ENCODE results near the gene CDH23.

Gene CDH23

DNA sequence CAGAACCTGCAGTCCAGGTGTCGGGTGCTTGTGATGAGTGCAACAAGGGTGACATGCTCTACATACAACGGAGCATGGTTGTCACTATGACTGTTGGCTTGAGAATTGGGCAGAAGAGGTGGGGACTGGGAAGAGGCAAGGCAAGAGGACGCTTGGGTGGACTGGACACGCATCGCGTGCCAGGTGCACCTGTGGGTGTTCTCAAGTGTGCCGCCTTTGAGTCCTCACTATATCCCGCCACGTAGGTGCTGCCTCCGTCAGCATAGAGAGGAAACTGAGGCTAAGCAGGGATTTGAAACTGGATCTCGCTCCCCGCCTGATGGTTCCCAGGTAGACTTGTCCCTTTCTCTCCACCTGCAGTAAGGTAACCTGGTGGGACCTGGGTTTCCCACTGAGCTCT is 27.2 kb downstream of the CDH23 start:
- no peak for DNase-seq

- DNase-seq, result no peak
Measured at GRCh38 chr10:71424496-71425194, 27.9 kb downstream of the CDH23 start.

DNA sequence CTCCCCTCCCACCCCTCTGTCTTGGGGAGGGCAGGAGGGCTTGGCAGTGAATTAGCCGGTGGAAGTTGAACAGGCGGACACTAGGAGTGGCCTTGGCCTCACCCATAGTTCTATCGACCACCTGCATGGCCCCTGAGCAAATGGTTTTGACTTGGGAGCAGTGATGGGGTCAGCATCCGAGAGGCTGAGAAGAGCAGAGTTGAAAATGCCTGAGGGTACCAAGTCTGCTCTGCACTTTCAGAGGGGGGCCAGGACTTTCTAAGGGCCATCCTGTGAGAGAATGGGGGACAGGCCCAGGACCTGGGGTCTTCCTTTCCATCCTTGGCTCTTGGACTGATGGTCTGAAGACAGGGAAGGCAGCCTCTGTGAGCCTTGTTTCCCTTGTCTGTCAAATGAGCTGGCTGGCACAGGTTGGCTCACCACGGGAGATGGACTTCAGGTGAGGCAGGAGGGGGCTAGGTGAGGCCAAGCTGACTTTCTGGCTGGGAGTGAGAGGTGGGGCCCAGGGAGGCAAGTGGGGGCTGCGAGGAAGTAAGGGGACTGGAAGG is 29.4 kb downstream of the CDH23 start:
- DNase-seq, result no peak

DNA sequence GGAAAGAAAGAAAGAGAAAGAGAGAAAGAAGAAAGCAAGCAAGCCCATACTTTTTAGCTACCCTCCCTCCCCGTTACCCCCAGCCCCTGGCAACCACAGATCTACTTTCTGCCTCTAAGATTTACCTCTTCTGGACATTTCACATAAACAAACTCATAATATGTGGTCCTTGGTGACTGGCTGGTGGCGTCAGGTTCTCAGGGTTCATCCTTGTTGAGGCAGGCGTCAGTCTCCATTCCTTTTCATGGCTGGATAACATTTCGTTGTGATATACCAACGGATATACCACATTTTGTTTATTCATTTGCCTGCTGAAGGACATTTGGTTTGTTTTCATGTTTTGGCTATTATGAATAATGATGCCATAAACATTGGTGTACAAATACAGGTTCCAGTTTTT is 30.5 kb downstream of the CDH23 start:
- DNase-seq, result no peak

DNA sequence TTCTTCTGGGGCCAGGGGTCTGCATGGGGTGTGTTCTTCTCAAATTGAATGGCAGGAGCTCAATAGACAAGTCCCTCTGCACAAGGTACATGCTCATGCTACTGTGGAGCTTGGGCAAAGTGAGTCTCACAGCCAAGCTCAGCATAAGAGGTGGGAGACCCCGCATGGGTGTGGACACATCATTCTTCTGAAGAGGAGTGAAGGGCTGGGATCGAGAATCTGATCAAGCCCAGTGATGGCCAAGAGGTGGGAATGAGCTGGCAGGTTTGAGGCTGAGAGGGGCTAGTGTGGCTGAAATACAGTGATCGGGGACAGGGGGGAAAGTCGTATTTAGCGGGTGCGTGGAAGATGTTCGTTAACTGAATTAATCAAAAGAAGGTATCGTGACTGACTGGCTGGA is 32.6 kb downstream of the CDH23 start:
- no peak for DNase-seq

- no peak for DNase-seq
Measured at GRCh38 chr10:71429929-71430328, 33.2 kb downstream of the CDH23 start.

DNA sequence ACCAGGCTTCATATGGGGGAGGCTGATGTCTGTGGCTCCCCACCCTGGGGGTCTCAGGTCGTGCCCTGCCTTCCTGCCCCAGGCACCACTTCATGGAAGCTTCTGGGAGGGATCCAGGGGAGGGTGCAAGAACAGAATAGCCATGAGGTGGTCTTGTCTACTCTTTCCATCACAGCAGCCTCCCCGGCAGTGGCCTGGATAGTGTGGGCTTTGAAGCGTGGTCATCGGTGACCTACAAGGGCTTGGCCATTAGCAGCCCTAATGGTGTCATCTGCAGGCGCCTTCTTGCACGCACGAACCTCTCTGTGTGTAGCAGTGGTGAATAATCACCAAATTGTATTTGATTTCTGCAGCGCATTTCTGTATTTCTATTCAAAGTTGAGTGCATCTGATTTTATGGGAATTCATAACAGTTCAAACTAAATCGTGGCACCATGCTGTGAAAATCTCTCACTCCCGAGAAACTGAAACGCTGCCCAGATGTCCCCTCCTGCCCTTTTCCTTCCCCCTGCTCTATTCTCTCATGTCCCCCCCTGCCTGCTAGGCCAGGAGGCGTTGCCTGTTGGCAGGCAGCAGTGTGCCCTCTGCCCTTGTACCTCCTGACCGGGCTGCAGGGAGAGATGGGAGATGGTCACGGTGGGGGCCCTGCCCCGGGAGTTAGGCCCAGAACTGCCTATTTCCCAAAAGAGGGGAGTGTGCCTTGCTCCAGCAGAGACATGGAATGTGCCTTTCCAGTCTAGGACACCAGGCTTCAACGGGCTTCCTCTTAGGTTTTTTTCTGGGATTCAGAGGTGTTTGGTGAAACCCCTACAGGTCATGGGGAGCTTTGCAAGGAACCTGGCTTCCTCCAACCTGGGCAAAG is 34.8 kb downstream of the CDH23 start:
- no peak for DNase-seq

DNA sequence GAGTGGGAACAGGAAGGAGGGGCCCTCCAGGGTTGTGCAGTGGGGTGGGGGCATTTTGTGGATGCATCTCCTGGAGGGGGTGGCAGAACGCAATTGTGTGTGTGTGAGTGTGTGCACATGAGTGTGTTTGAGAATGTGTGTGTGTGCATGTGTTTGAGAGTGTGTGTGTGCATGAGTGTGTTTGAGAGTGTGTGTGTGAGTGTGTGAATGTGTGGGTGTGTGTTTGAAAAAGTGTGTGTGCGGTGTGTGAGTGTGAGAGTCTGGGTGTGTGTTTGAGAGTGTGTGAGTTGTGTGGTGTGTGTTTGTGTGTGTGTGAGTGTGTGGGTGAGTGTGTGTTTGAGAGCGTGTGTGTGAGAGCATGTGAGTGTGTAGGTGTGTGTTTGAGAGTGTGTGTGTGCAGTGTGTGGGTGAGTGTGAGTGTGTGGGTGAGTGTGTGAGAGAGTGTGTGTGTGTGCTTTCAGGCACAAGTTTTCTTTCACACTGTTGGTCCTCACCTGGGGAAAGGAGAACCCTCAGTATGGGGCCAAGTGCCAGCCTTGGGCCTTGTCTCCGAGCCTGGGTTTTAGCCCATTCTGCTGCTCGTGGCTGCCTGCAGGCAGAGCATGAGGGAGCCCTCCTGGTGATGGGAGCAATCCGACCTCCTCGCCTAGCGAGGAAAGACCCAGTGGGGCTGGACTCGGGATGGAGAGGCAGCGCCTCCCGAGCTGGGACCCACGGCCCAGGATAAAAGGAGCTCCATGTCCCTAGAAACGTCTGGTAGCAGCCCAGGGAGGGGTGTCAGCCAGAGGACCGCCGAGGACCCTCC is 35.6 kb downstream of the CDH23 start:
- DNase-seq, result no peak

GRCh38 chr10:71432956-71433767 is 36.4 kb downstream of the CDH23 start:
- no peak for DNase-seq

DNA sequence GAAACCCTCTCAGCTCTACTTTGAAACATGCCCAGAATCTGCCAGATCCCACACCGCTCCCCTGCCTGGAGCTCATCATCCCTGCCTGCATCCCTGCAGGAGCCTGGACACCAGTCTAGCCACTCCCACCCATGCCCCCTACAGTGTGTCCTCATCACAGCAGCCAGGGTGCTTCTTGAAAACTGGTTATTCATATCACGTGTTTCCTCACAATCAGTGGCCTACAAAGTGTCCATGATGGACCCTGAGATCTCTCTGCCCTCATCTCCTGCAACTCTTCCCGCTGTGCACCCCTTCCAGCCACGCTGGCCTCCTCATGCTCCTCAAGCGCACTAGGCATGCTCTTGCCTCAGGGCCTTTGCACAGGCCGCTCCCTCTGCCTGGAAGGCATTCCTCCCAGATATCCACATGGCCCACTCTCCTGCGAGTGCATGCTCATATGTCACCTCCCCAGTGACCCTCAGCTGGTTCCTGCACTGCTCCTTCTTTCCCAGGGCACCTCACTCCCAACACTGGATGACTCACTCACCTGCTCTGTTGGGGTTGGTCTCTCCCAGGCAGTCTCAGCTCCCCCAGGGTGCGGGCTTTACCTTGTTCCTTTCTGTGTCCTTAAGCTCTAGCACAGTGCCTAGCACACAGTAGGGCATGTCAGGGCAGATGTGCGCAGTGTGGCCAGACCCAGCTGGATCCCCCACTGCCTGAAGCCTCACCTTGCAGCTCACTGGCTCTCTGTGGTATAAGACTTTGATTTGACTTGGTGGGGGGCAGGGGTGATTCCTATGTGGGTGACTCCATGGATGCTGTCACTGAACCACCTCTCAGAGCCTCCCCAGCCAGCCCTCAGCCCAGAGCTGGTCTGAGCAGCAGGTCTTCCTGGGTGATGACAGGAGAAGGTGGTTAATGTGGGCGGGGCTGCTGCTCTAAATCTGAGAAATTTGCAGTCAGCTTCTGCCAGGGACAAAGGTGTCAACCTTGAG is 37.3 kb downstream of the CDH23 start:
- no peak for DNase-seq

DNA sequence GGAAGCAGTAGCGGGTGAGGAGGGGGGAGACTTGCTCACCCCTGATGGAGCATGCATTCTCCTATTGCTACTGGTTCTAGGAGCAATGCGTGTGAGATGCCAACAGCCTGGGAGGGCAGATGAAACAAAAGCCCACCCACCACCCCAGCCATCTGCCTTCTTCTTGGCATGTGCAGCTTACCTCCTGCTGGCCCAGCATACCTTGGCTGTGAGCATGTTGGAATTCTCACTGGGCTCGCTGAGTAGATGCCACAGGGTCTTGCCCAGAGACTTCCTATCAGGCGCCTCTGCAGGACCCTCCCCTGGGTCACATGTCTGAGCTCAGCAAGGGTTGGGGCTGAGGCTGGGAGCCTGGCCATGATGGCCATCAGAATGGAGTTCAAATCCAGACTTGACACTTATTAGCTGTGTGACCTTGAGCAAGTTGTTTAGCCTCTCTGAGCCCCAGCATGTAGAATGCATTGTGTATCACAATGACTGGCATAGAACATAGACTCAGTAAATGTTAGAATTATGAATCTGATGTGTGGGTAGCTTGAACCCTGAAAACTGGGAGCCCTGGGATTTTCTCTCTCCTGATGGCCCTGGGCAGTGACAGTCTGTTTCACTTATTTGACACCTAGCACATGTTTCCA is 38.2 kb downstream of the CDH23 start:
- no peak for DNase-seq

- DNase-seq, result no peak
Measured at GRCh38 chr10:71435571-71436267, 39.0 kb downstream of the CDH23 start.

DNA sequence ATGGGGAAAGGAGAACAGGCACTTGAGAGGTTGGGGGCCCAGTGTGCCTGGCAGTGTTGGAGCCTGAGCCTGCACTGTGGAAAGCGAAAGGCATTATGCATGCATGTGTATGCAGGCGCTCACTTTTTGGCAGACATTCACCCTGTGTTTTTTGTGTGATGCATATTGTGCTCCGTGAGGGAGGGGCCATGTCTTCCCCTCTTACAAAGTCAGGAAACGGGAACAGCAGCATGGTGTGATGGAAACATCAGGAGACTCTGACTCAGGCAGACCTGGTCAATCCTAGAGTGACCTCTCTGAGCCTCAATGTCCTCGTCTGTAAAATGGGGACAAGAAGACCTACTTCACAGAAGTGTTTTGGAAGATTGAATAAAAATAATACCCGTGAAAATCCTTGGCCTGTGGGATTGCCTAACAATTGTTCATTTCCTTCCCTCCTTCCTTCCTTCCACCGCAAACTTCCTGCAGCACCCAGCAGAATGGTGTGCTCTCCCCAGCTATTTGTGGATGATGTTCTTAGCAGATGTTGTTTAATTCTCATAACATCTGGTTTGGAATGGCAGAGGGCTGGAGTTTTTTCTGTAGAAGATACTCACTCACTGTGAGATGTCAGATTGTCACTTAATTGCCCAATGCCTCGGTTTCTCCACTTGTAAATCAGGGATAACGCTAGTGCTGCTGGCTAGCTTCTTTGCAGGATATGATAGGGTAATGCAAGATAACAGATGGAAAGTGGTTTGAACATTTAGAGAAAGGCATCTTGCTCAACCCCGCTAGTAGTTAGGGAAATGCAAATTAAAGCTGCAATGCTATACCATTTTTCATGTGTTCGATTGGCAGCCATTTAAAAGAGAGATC is 39.8 kb downstream of the CDH23 start:
- DNase-seq, result no peak

DNA sequence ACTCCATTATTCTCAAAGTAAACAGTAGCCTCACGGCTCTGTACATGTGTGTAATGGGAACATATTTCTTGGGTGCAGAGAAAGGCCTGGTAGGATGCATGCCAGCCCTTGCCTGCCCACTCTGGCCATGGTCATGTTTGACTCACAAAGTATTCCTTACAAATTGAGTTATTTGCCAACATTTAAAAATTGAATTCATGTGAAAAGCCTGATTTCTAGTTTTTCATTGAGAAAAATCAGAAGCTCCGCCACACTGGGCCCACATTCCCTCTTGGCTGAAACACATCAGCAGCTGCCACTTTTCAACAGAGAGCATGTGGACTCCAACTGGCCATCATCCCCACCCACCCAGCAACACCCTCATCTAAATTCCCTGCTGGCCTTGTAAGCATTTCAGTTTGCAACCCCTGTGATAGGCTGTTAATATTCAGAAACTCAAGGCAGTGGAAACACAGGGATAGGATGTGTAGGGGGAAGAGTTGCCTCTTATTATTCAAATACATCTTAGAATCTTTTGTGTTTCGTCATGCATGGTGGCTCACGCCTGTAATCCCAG is 40.9 kb downstream of the CDH23 start:
- no peak for DNase-seq

DNA sequence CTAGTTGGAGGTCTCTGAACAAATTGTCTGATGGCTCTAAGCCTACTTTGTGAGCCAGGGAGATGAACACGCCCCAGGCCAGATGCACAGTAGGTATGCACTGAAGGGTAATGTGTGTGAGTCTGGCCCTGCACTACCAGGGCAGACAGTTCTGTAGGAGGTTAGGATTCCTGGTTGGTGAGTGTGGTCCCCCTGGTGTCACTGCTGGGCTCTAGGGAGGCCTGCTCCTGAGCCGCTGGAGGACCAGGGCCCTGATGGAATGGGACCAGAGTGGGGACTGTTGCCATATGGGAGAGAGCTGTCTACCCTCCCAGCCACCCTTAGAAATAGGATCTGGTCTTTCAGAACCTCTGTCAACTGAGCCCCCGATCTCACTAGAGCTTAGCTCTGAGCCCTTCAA is 42.0 kb downstream of the CDH23 start:
- DNase-seq, result no peak

GRCh38 chr10:71439670-71440425 is 43.1 kb downstream of the CDH23 start:
- DNase-seq, result no peak

DNA sequence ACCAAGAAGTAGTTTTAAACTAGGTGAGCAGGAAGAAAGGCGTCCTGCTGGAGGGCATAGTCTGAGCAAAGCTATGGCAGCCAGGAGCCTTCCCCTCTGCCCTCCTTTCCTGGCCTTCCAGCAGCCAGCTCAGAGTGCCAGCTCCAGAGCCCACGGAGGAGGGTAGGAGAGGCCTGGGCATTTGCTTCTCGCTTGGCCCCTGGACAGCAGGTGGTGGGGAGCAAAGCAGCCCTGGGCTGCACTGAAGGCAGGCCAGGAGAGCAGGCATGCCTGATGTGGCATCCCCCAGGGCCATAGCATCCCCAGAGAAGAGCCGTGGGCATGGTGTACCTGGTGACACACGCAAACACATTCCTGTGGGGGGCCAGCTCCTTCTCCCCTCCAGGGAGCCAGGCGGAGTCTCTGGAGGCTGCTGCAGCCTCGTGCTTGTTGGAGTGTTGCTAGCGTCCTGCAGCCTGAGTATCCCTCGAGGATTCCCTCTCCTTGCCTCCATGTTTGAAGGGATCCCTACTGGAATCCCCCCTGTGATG is 43.9 kb downstream of the CDH23 start:
- DNase-seq, result no peak

All from effector CD8-positive, alpha-beta T cell (primary cell).